ENCODE data around the gene DNAJB11.

- no peak for TF ChIP-seq SNAI2 (CRISPR knock-in tag; IDR thresholded peaks at IDR 0.05)
- TF ChIP-seq PPARA (CRISPR knock-in tag; IDR thresholded peaks at IDR 0.05; ENCODE audit: borderline replicate concordance): no peak
- TF ChIP-seq CSDC2 (CRISPR knock-in tag; IDR thresholded peaks at IDR 0.05): no peak
Observed at GRCh38 chr3:186628756-186629155, 58.2 kb downstream of the DNAJB11 start.

Measured in SK-N-SH treated with all-trans-retinoic acid at 6 μM for 48 hours (cell line).